Rectal smooth muscle tissue (tissue), 1 donor: Measurements from ENCODE around the gene TDRD5.
A peak's percentile ranks its signal among the peaks of the same experiment; 100 is the strongest.

Source experiments
- H3K27ac ChIP-seq: one replicate; pipeline ENCODE4 v1.7.0; 2013; ENCODE audit warnings: low read depth, low read length, inconsistent platforms
- H3K27me3 ChIP-seq: one replicate; pipeline ENCODE4 v1.7.0; 2013; ENCODE audit warnings: low read length; ENCODE audit not compliant: control insufficient read depth, insufficient read depth
- H3K36me3 ChIP-seq: one replicate; pipeline ENCODE4 v1.7.0; 2013; ENCODE audit warnings: low read length; ENCODE audit not compliant: control insufficient read depth, insufficient read depth
- H3K4me1 ChIP-seq: one replicate; pipeline ENCODE4 v1.7.0; 2013; ENCODE audit warnings: low read length; ENCODE audit not compliant: control insufficient read depth, insufficient read depth
- H3K4me3 ChIP-seq: one replicate; pipeline ENCODE4 v1.7.0; 2013; ENCODE audit warnings: low read length
- H3K9ac ChIP-seq: one replicate; pipeline ENCODE4 v1.7.0; 2013; ENCODE audit warnings: low read length

The TDRD5 gene

GRCh38 chr1:179586107-179586823 is 5.4 kb upstream of the TDRD5 start:
- no peaks in the 10 kb centered on the region for H3K27me3 ChIP-seq
- H3K27ac ChIP-seq, result no peak overlapping the region
- H3K9ac ChIP-seq, result no peak overlapping the region
- H3K4me1 ChIP-seq, result no peaks in the 10 kb centered on the region
- no peaks in the 10 kb centered on the region for H3K36me3 ChIP-seq
- H3K4me3 ChIP-seq, result peak overlapping the region; percentile 44

DNA sequence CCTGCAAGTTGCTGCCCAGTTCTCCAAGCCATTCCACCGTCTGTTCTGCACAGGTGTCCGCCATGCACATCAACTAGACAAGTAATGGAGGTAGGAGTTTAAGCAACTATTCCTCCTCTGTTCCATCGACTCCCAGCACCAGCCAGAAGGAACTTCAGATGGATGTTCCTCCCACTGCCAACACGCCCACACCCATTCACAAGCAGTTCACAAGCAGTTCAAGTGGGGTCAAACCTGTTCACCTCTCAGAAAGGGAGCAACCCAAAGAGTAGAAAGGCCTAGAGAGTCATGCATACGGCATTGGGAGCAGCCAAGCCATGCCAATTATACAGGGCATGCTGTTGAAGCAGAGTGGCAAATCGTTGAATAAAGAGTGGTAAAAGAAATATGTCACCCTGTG is 4.3 kb upstream of the TDRD5 start:
- H3K9ac ChIP-seq, result no peak overlapping the region
- H3K4me3 ChIP-seq, result no peak overlapping the region
- H3K36me3 ChIP-seq, result no peaks in the 10 kb centered on the region
- no peaks in the 10 kb centered on the region for H3K27me3 ChIP-seq
- no peaks in the 10 kb centered on the region for H3K4me1 ChIP-seq
- H3K27ac ChIP-seq, result no peak overlapping the region

DNA sequence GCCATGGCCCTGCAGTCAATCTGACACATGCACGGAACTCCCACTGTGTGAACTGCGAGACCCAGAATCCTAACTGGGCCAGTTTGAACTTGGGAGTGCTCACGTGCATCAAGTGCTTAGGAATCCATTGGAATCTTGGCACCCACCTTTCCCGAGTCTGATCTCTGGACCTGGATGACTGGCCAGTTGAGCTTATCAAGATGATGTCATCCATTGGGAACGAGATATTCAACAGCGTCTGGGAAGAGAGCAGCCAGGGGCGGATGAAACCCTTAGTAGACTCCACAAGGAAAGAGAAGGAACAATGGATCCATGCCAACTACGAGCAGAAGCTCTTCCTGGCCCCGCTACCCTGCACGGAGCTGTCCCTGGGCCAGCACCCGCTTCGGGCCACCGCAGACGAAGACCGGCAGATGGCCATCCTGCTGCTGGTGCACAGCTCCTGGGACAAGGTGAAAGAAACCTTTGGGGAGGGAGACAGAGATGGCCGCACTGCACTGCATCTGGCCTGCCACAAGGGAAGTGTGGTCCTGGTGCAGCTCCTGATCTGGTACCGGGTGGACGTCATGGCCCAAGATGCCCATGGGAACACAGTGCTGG is 3.1 kb upstream of the TDRD5 start:
- Histone ChIP-seq H3K4me3 (no peak overlapping the region), H3K27ac (no peak overlapping the region), H3K36me3 (no peaks in the 10 kb centered on the region), H3K9ac (no peak overlapping the region), H3K4me1 (no peaks in the 10 kb centered on the region), H3K27me3 (no peaks in the 10 kb centered on the region)

- Histone ChIP-seq H3K36me3 (no peaks in the 10 kb centered on the region), H3K27me3 (no peaks in the 10 kb centered on the region), H3K27ac (no peak overlapping the region), H3K4me1 (no peaks in the 10 kb centered on the region), H3K4me3 (no peak overlapping the region), H3K9ac (no peak overlapping the region)
Observed at GRCh38 chr1:179589509-179589908, 2.1 kb upstream of the TDRD5 start.

GRCh38 chr1:179590671-179591070 is 961 bp upstream of the TDRD5 start:
- no peaks in the 10 kb centered on the region for H3K27me3 ChIP-seq
- no peak overlapping the region for H3K4me3 ChIP-seq
- H3K4me1 ChIP-seq, result no peaks in the 10 kb centered on the region
- H3K36me3 ChIP-seq, result no peaks in the 10 kb centered on the region
- H3K27ac ChIP-seq, result no peak overlapping the region
- no peak overlapping the region for H3K9ac ChIP-seq

DNA sequence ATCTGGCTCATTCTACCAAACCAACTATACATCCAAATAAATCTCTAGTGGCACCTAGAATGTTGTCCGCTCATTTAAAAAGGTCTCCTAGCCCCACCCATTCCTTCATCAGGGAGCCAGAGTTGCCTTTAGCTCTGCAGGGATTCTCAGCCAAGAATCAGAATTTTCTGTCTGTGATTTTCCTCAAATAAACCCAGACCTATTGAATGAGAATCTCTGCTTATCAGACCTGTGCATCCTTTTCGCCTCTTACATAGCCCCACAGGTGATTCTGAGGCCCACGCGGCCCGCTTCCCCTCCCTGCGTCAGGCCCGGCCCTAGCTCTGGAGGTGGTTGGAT is 410 bp upstream of the TDRD5 start:
- Histone ChIP-seq H3K36me3 (no peaks in the 10 kb centered on the region), H3K4me3 (no peak overlapping the region), H3K27ac (no peak overlapping the region), H3K9ac (no peak overlapping the region), H3K4me1 (no peaks in the 10 kb centered on the region), H3K27me3 (no peaks in the 10 kb centered on the region)

- Histone ChIP-seq H3K4me1 (no peaks in the 10 kb centered on the region), H3K27me3 (no peaks in the 10 kb centered on the region), H3K4me3 (no peak overlapping the region), H3K36me3 (no peaks in the 10 kb centered on the region), H3K9ac (no peak overlapping the region), H3K27ac (no peak overlapping the region)
Observed at GRCh38 chr1:179598631-179599030, 7.0 kb downstream of the TDRD5 start.

- no peaks in the 10 kb centered on the region for H3K4me1 ChIP-seq
- H3K36me3 ChIP-seq, result no peaks in the 10 kb centered on the region
- no peak overlapping the region for H3K27ac ChIP-seq
- H3K4me3 ChIP-seq, result no peak overlapping the region
- no peak overlapping the region for H3K9ac ChIP-seq
- no peaks in the 10 kb centered on the region for H3K27me3 ChIP-seq
Observed at GRCh38 chr1:179599623-179600249, 8.1 kb downstream of the TDRD5 start.

DNA sequence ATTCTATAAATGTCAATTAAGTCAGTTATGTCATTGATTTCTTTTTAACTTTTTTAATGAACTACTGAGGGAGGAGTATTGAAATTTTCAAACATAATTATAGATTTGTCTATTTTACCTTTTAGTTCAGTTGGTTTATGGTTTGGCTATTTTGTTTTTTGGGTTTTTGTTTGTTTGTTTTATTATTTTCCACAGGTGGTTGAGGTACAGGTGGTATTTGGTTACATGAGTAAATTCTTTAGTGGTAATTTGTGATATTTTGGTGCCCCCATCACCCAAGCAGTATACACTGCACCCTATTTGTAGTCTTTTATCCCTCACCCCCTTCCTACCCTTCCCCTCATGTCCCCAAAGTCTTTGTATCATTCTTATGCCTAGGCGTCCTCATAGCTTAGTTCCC is 9.5 kb downstream of the TDRD5 start:
- Histone ChIP-seq H3K9ac (no peak overlapping the region), H3K4me1 (no peaks in the 10 kb centered on the region), H3K27me3 (no peaks in the 10 kb centered on the region)

GRCh38 chr1:179612361-179612760 is 20.7 kb downstream of the TDRD5 start:
- Histone ChIP-seq H3K9ac (no peak overlapping the region), H3K27ac (no peak overlapping the region), H3K27me3 (no peaks in the 10 kb centered on the region), H3K4me1 (no peaks in the 10 kb centered on the region), H3K36me3 (no peaks in the 10 kb centered on the region), H3K4me3 (no peak overlapping the region)

More for the DNA sequence above, 9.5 kb downstream of the TDRD5 start:
- Histone ChIP-seq H3K4me3 (no peak overlapping the region), H3K27ac (no peak overlapping the region), H3K36me3 (no peaks in the 10 kb centered on the region)

GRCh38 chr1:179630719-179631118 is 39.1 kb downstream of the TDRD5 start:
- Histone ChIP-seq H3K9ac (no peak overlapping the region), H3K4me1 (no peaks in the 10 kb centered on the region), H3K4me3 (no peak overlapping the region), H3K27ac (no peak overlapping the region), H3K36me3 (no peaks in the 10 kb centered on the region), H3K27me3 (no peaks in the 10 kb centered on the region)

DNA sequence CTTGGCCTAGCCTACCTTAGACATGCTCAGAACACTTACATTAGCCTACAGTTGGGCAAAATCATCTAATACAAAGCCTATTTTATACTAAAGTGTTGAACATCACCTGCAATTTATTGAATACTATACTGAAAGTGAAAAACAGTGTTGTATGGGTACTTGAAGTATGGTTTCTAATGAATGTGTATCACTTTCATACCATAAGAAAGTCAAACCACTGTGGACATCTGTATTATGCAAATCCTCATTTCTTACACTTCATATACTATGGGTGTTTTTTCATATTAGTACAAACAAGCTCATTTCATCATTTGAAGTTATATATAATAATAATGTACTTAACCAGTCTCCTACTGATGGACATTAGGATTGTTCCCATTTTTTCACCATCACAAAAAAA is 41.2 kb downstream of the TDRD5 start:
- Histone ChIP-seq H3K4me1 (no peaks in the 10 kb centered on the region), H3K27me3 (no peaks in the 10 kb centered on the region), H3K9ac (no peak overlapping the region), H3K36me3 (no peaks in the 10 kb centered on the region), H3K27ac (no peak overlapping the region), H3K4me3 (no peak overlapping the region)
